Neural progenitor cell (in vitro differentiated cells): ENCODE measurements around the gene TRABD2B. TPM values are rescaled to one million over a fixed set of nuclear protein-coding genes. Genes with fewer than 3 reads are reported as not detected.
A peak's percentile ranks its signal among the peaks of the same experiment; 100 is the strongest.

Experiments used
- DNase-seq: peaks from one replicate; pipeline ENCODE4 v3.0.0-alpha.2; 2016; ENCODE audit warnings: low spot score
- H2AFZ ChIP-seq: fragments of 200-600 bp; sonication (generic); replicated peaks from 2 replicates; pipeline ENCODE4 v1.6.1; 2016; ENCODE audit warnings: antibody characterized with exemption
- H3F3A ChIP-seq: fragments of 200-600 bp; sonication (generic); 2 replicates; pipeline ENCODE4 v1.6.1; 2016; ENCODE audit warnings: antibody characterized with exemption, low read depth
- H3K27ac ChIP-seq: fragments of 200-600 bp; sonication (generic); 2 replicates; pipeline ENCODE4 v1.5.1; 2016; ENCODE audit warnings: mild to moderate bottlenecking
- H3K27me3 ChIP-seq: fragments of 200-600 bp; sonication (generic); 2 replicates; pipeline ENCODE4 v1.6.1; 2016; ENCODE audit warnings: mild to moderate bottlenecking, moderate library complexity
- H3K36me3 ChIP-seq: fragments of 200-600 bp; sonication (generic); 2 replicates; pipeline ENCODE4 v1.5.1; 2016
- H3K4me1 ChIP-seq: fragments of 200-600 bp; sonication (generic); 2 replicates; pipeline ENCODE4 v1.6.1; 2016; ENCODE audit warnings: mixed run types
- H3K4me2 ChIP-seq: fragments of 200-600 bp; sonication (generic); 2 replicates; pipeline ENCODE4 v1.6.1; 2016
- H3K4me3 ChIP-seq: fragments of 200-600 bp; sonication (generic); 2 replicates; pipeline ENCODE4 v1.5.1; 2016
- H3K79me2 ChIP-seq: fragments of 200-600 bp; sonication (generic); 2 replicates; pipeline ENCODE4 v1.6.1; 2016; ENCODE audit warnings: low read depth
- H3K9ac ChIP-seq: fragments of 200-600 bp; sonication (generic); 2 replicates; pipeline ENCODE4 v1.6.1; 2016
- H3K9me3 ChIP-seq: fragments of 200-600 bp; sonication (generic); 2 replicates; pipeline ENCODE4 v1.5.1; 2016; ENCODE audit warnings: low read depth
- H4K20me1 ChIP-seq: fragments of 200-600 bp; sonication (generic); 2 replicates; pipeline ENCODE4 v1.6.1; 2016; ENCODE audit warnings: low read depth
- H3K27ac Mint-ChIP-seq: 3 replicates; pipeline ENCODE4 v1.8.0; 2021; ENCODE audit warnings: mixed read lengths
- H3K27me3 Mint-ChIP-seq: 2 replicates; pipeline ENCODE4 v1.8.0; 2022; ENCODE audit warnings: low read depth, mild to moderate bottlenecking, inconsistent platforms, moderate library complexity, mixed read lengths; ENCODE audit not compliant: insufficient read depth
- H3K36me3 Mint-ChIP-seq: 3 replicates; pipeline ENCODE4 v1.8.0; 2021; ENCODE audit warnings: mixed read lengths
- H3K4me1 Mint-ChIP-seq: 3 replicates; pipeline ENCODE4 v1.8.0; 2021; ENCODE audit warnings: mixed read lengths
- H3K4me3 Mint-ChIP-seq: 3 replicates; pipeline ENCODE4 v1.8.0; 2021; ENCODE audit warnings: mild to moderate bottlenecking, moderate library complexity, mixed read lengths
- H3K9me3 Mint-ChIP-seq: 3 replicates; pipeline ENCODE4 v1.8.0; 2020; ENCODE audit warnings: mixed read lengths
- CTCF ChIP-seq: fragments of 200-600 bp; sonication (generic); IDR thresholded peaks from 2 replicates; pipeline ENCODE4 v1.5.1; 2017; ENCODE audit warnings: antibody characterized with exemption, mild to moderate bottlenecking
- EZH2 ChIP-seq: fragments of 200-600 bp; sonication (generic); IDR thresholded peaks from 2 replicates; pipeline ENCODE4 v1.6.1; 2017; ENCODE audit warnings: antibody characterized with exemption, mild to moderate bottlenecking, moderate library complexity
- EZH2phosphoT487 ChIP-seq: fragments of 200-600 bp; sonication (generic); IDR thresholded peaks from 2 replicates; pipeline ENCODE4 v1.6.1; 2017; ENCODE audit warnings: antibody characterized with exemption
- total RNA-seq: library from RNA; depleted of rRNA; stranded (reverse); fragments of >200 nt; gene quantifications from 2 replicates; pipeline ENCODE4 v1.2.3, GENCODE V29; 2015; ENCODE audit warnings: low replicate concordance

Gene TRABD2B
- total RNA-seq, 1 donor from 2014 or later: 0.09 TPM

- no peaks in the 10 kb centered on the region for H3K9me3 ChIP-seq
- no peak for TF ChIP-seq CTCF
- TF ChIP-seq EZH2phosphoT487: no peak
- TF ChIP-seq EZH2: no peak
- H3K79me2 ChIP-seq: no peaks in the 10 kb centered on the region
- H3K27me3 ChIP-seq: no peaks in the 10 kb centered on the region
- no peaks in the 10 kb centered on the region for H4K20me1 ChIP-seq
- no peak overlapping the region for H3K27ac ChIP-seq
- H3K9me3 Mint-ChIP-seq: no peaks in the 10 kb centered on the region
- H3K36me3 Mint-ChIP-seq: peaks cover 2% of the 10 kb centered on the region
- peak overlapping the region; percentile 74 for H3K27ac Mint-ChIP-seq
- H3K36me3 ChIP-seq: no peaks in the 10 kb centered on the region
- peak overlapping the region; percentile 48 for H3K4me3 Mint-ChIP-seq
- H3K4me2 ChIP-seq: no peak overlapping the region
- peaks cover 40% of the 10 kb centered on the region for H3K4me1 ChIP-seq
- H3K4me3 ChIP-seq: no peak overlapping the region
- H2AFZ ChIP-seq: no peak overlapping the region
- H3F3A ChIP-seq: no peaks in the 10 kb centered on the region
- peaks cover 87% of the 10 kb centered on the region for H3K4me1 Mint-ChIP-seq
- no peak overlapping the region for H3K9ac ChIP-seq
- DNase-seq: no peak
- peaks cover 7% of the 10 kb centered on the region for H3K27me3 Mint-ChIP-seq
Measured at GRCh38 chr1:47911424-47911823, 85.8 kb downstream of the TRABD2B start.

- Mint-ChIP-seq H3K4me1 (peaks cover 81% of the 10 kb centered on the region), H3K9me3 (no peaks in the 10 kb centered on the region), H3K4me3 (no peak overlapping the region), H3K27me3 (peaks cover 5% of the 10 kb centered on the region), H3K27ac (no peak overlapping the region), H3K36me3 (peaks cover 2% of the 10 kb centered on the region)
- Histone ChIP-seq H3K36me3 (no peaks in the 10 kb centered on the region), H2AFZ (no peak overlapping the region), H3K9ac (no peak overlapping the region), H4K20me1 (no peaks in the 10 kb centered on the region), H3K9me3 (no peaks in the 10 kb centered on the region), H3K4me1 (peaks cover 21% of the 10 kb centered on the region), H3K27me3 (no peaks in the 10 kb centered on the region), H3F3A (no peaks in the 10 kb centered on the region), H3K4me3 (no peak overlapping the region), H3K4me2 (no peak overlapping the region), H3K27ac (no peak overlapping the region), H3K79me2 (no peaks in the 10 kb centered on the region)
- no peak for DNase-seq
- TF ChIP-seq EZH2 (no peak), CTCF (no peak), EZH2phosphoT487 (no peak)
Measured at GRCh38 chr1:47908258-47908657, 88.9 kb downstream of the TRABD2B start.

GRCh38 chr1:47907177-47907528 is 90.0 kb downstream of the TRABD2B start:
- Histone ChIP-seq H3K27ac (no peak overlapping the region), H3K36me3 (no peaks in the 10 kb centered on the region), H3F3A (no peaks in the 10 kb centered on the region), H3K9ac (no peak overlapping the region), H4K20me1 (no peaks in the 10 kb centered on the region), H3K27me3 (no peaks in the 10 kb centered on the region), H3K4me1 (peaks cover 13% of the 10 kb centered on the region), H3K4me2 (no peak overlapping the region), H3K79me2 (no peaks in the 10 kb centered on the region), H2AFZ (no peak overlapping the region), H3K9me3 (no peaks in the 10 kb centered on the region), H3K4me3 (no peak overlapping the region)
- Mint-ChIP-seq H3K4me1 (peaks cover 70% of the 10 kb centered on the region), H3K9me3 (no peaks in the 10 kb centered on the region), H3K36me3 (peaks cover 2% of the 10 kb centered on the region), H3K27ac (peak overlapping the region; percentile 95), H3K4me3 (no peak overlapping the region), H3K27me3 (peaks cover 5% of the 10 kb centered on the region)
- TF ChIP-seq EZH2phosphoT487 (no peak), CTCF (no peak), EZH2 (no peak)
- DNase-seq: no peak
